Stimulated activated CD8-positive, alpha-beta memory T cell treated with anti-CD3 and anti-CD28 coated beads, Interleukin-12 subunit alpha, Interleukin-12 subunit beta, amount 100 ng/mL, for 24 hours (primary cell): ENCODE results near the gene IL21.

Experiments used
- DNase-seq: peaks from one replicate; pipeline ENCODE4 v3.0.0-alpha.2; 2020; ENCODE audit errors: extremely low read depth

The IL21 gene

GRCh38 chr4:122633211-122633610 lies 12.3 kb upstream of the IL21 start:
- DNase-seq = no peak

GRCh38 chr4:122632396-122633143 lies 11.7 kb upstream of the IL21 start:
- no peak for DNase-seq

DNA sequence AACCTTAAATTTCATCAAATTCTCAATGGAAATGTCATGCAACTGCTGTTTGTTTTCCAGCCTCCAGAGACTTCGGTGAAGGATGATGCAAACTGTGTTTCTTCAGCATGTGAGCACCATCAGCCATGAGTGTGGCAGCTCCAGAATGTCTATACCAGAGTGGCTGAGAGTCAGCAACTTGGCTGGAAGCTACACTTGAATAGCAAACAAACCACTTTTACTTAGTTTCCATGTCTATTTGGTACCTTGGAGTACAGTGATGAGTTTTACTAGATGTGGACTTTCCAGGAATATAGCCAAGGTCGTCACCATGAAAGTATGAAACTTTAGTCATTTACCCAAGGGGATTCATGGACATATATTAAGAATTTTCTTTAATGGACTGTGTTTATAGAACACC lies 4.3 kb upstream of the IL21 start:
- DNase-seq = no peak

DNA sequence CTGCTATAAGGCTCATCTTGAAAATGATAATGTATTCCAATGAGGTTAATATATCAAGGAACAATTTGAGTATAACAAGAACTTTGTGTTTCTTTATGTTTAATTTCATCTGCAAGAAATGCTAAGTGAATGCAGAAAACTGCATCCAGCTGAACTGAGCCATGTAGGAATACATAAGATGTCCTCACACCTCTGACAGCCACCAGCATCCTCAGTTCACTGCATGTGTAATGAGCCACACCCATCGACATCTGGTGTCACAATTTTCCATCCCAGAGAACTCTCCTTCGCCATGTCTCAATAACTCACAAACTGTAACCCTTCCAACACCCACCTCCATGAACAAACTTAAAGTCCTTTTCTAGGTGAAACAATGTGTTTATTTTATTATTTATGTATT lies 3.3 kb upstream of the IL21 start:
- no peak for DNase-seq

- no peak for DNase-seq
These were observed 2.8 kb upstream of the IL21 start for GRCh38 chr4:122623637-122624166.

DNA sequence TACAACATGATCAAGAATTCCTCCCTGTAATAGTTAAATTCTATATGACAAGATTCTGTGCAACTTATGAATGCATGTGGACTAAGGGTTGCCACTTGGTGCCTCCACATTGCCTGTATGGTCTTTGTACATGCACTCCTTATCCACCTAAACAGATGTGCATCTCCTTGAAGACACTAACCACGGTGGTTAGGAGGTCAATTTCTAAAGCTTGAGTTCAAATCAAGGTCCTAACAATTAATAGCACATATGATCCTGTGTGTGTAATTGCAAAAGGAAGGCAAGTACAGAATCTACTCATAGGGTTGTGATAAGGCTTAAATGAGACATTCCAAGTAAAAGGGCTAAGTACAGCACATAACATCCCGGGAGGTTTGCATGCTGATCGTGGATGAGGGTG lies 1.5 kb upstream of the IL21 start:
- no peak for DNase-seq

GRCh38 chr4:122619611-122620010 lies 1.3 kb downstream of the IL21 start:
- no peak for DNase-seq

GRCh38 chr4:122617597-122618593 lies 3.0 kb downstream of the IL21 start:
- DNase-seq = no peak

DNA sequence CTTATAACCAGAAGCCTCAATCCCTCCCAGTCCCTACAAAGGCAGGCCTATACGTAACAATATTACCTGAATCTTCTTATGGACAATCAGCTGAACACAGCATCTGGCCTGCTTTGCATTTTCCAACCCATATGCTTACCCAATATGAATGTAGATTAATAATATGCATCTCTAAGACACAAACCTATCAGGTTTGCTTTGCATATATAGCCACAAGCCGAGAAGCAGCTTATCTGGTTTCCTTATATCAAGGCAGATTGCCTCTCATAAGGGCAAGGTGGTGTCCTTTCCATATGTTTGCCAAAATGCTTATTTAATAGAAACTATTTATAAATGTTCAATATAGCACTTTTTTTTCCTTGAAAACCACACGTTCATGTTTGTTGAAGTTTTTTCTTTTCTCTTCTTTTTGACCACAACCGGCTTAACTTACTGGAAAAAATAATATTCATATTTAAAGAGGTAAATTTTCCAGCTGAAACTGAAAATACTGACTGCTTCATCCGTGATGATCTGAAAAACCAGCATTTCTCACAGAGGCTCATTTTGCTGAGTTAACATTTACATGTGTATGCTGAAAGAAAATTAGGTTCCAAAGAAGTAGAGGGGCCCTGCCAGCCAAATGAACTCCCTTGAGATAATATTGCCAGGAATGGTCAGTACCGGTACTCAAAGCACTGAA lies 3.8 kb downstream of the IL21 start:
- no peak for DNase-seq

- no peak for DNase-seq
These were observed 6.2 kb downstream of the IL21 start for GRCh38 chr4:122614621-122615020.

GRCh38 chr4:122612540-122612939 lies 8.3 kb downstream of the IL21 start:
- DNase-seq = no peak

- DNase-seq = no peak
These were observed 14.4 kb downstream of the IL21 start for GRCh38 chr4:122606364-122607043.

- DNase-seq = no peak
These were observed 16.7 kb downstream of the IL21 start for GRCh38 chr4:122604146-122604545.

GRCh38 chr4:122603156-122603574 lies 17.7 kb downstream of the IL21 start:
- no peak for DNase-seq

DNA sequence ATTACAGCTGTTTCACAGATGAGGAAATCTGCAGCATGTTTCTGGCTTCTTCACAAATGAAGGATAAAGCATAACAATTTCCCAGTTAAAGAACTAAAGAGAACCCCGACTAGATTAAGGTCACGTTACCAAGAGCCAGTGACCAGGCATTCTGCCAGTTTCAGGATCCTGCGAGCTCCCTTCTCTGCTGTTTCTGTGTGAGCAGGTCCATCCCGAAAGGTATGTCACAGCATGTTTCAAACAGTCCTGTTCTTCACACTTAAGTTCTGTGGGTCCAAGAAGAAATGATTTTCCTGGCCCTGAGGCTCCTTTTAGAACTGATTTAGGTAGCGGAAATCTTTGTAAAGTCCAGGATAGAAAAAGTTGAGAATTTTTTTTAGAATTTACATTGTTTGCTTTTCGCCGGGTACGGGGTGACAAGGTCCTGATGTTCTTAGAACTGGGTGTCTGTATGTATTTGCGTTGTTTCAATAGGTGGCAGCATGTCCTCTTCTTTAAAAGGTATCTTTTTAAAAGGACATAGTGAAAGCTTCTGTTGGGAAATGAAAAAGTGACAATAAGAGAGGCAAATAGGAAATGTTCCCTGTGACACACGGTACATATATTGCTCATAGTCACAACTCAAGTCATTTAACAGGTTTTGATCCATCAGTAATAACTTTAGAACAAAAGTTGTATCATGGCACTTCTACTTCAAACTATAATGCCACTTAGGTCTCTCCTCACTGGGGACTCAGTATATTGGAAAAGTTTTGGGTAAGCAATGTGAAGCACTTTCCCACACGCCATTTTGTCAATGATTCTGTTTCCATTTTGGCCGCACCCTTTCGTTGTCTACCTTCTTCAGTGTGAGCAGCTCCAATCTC lies 18.4 kb downstream of the IL21 start:
- no peak for DNase-seq

GRCh38 chr4:122591196-122591595 lies 29.7 kb downstream of the IL21 start:
- no peak for DNase-seq

DNA sequence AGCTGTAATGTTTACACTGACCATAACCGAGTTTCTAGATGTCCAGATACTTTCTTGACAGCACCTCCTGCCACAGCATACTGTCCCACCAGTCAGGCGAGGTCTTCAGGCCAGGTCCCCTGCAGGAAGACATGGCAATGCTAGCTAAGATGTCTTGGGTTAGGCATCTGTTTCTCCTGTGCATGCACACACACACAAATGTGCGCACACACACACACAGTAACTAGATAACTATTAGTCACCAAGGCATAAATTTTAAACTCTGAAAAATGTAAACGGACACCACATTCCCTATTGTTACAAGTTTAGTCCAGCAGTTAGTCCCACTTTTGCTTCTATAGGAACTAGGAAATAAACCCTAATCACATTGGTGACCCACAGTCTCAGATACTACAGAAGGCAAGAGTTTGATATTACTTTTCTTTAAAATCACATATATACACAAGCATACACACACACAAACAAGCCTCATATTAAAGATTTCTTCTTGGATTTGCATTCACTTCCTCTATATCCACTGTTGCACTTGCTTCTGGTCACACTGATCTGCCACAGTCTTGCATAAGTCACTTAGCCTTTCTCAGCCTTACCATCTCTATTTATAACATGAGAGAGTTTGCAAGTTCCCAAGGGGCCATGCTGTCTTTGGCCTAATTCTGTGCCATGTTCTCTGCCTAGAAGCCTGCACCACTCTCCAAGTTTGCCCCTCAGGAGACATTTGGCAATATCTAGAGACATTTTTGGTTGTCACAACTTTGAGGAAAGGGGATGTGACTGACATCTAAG lies 32.2 kb downstream of the IL21 start:
- no peak for DNase-seq

GRCh38 chr4:122584519-122584918 lies 36.3 kb downstream of the IL21 start:
- no peak for DNase-seq

GRCh38 chr4:122583906-122584305 lies 37.0 kb downstream of the IL21 start:
- DNase-seq = no peak
